Upper lobe of left lung (tissue), 4 donors: Measurements from ENCODE around the gene SLC25A53.

Source experiments
- CTCF ChIP-seq, 6 experiments: fragments of 450-650 bp in 4 of 6; fragments of 200-600 bp in 2 of 6; sonication (generic) in 2 of 6; IDR thresholded peaks; one replicate each; pipeline ENCODE4 v1.5.1; 2016 to 2019; ENCODE audit warnings: antibody characterized with exemption in 6 of 6
- POLR2A ChIP-seq, 4 donors: fragments of 450-650 bp; IDR thresholded peaks; one replicate each; pipeline ENCODE4 v1.5.1; 2016 to 2017; ENCODE audit warnings: antibody characterized with exemption in 4 of 4, mild to moderate bottlenecking in 2 of 4

DNA sequence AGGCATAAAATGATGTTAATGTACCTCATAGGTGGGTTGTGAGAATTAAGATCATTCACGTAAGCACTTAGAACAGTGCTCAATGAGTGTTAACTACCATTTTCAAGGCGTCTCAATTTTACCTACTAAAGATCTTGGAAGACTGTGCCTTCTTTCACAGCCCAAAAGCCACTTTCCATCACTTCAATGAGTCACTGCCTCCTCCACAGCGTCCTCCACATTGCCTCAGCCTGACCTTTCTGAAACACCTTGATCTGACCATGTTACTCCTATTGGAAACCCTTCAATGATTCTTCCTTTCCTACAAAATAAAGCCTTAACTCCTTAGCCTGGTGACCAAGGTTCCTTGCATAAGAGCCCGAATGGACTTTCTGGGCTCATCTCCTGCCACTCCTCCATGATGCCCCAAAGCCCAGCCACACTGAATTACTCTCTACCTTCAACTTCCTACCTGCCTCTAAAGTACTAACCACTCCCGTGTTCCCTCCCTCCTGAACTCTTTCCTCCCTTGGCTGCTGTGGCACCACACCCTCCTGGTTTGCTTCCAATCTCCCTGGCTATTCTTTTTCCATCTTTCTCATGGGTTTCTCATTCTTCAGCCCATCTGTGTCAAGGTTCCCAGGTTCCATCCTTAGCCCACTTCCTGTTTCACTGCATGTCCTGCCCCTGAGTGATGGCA is 22.1 kb downstream of the SLC25A53 start:
- TF ChIP-seq CTCF (IDR thresholded peaks at IDR 0.05) (no peak), POLR2A (IDR thresholded peaks at IDR 0.05) (no peak)
